H9 (cell line): ENCODE data around the gene MALL. TPM values are rescaled to one million over a fixed set of nuclear protein-coding genes. Genes with fewer than 3 reads are reported as not detected.
"Not testable (repeated sequence)": the region's sequence is repeated elsewhere in the genome, so short reads cannot be mapped to it uniquely, and the experiment has no call there.

ENCODE experiments used
- DNase-seq: peaks from one replicate; pipeline ENCODE4 v3.0.0-alpha.2; 2017
- H2AFZ ChIP-seq: one replicate; pipeline ENCODE4 v1.6.1; 2013; ENCODE audit warnings: mild to moderate bottlenecking, low read length, control low read depth, moderate library complexity
- H2AK5ac ChIP-seq: 2 replicates; pipeline ENCODE4 v1.6.1; 2013; ENCODE audit warnings: low read length, control low read depth, mixed read lengths; ENCODE audit not compliant: insufficient read length
- H2BK120ac ChIP-seq: one replicate; pipeline ENCODE4 v1.6.1; 2013; ENCODE audit warnings: low read depth, mild to moderate bottlenecking, low read length, control low read depth, inconsistent platforms; ENCODE audit not compliant: poor library complexity, severe bottlenecking
- H2BK12ac ChIP-seq: 2 replicates; pipeline ENCODE4 v1.6.1; 2013; ENCODE audit warnings: low read length, control low read depth, mixed read lengths, low read depth; ENCODE audit not compliant: insufficient read length
- H2BK15ac ChIP-seq: 2 replicates; pipeline ENCODE4 v1.6.1; 2013; ENCODE audit warnings: low read depth, low read length, control low read depth
- H2BK20ac ChIP-seq: one replicate; pipeline ENCODE4 v1.6.1; 2013; ENCODE audit warnings: low read depth, mild to moderate bottlenecking, low read length, control low read depth, inconsistent platforms; ENCODE audit not compliant: poor library complexity, severe bottlenecking
- H2BK5ac ChIP-seq: 2 replicates; pipeline ENCODE4 v1.6.1; 2013; ENCODE audit warnings: low read length, control low read depth, mixed read lengths; ENCODE audit not compliant: insufficient read length
- H3K14ac ChIP-seq: 2 replicates; pipeline ENCODE4 v1.6.1; 2013; ENCODE audit warnings: low read length, control low read depth; ENCODE audit not compliant: insufficient read depth
- H3K18ac ChIP-seq: 2 replicates; pipeline ENCODE4 v1.6.1; 2013; ENCODE audit warnings: low read depth, mild to moderate bottlenecking, mixed read lengths, low read length, control low read depth; ENCODE audit not compliant: insufficient read length
- H3K23ac ChIP-seq: 2 replicates; pipeline ENCODE4 v1.6.1; 2013; ENCODE audit warnings: low read length, control low read depth, mixed read lengths, low read depth; ENCODE audit not compliant: insufficient read length
- H3K23me2 ChIP-seq: 2 replicates; pipeline ENCODE4 v1.6.1; 2013; ENCODE audit warnings: low read depth, mild to moderate bottlenecking, mixed read lengths, low read length, control low read depth; ENCODE audit not compliant: insufficient read length, poor library complexity, severe bottlenecking
- H3K27ac ChIP-seq: 2 replicates; pipeline ENCODE4 v1.5.1; 2013; ENCODE audit warnings: low read length, control low read depth, mixed read lengths, low read depth; ENCODE audit not compliant: insufficient read length
- H3K27me3 ChIP-seq: 2 replicates; pipeline ENCODE4 v1.6.1; 2013; ENCODE audit warnings: low read length, control low read depth, inconsistent platforms; ENCODE audit not compliant: insufficient read depth
- H3K4ac ChIP-seq: 2 replicates; pipeline ENCODE4 v1.6.1; 2013; ENCODE audit warnings: low read depth, mild to moderate bottlenecking, control low read depth, inconsistent platforms, low read length, moderate library complexity
- H3K4me1 ChIP-seq: 2 replicates; pipeline ENCODE4 v1.6.1; 2013; ENCODE audit warnings: low read length, control low read depth, inconsistent platforms; ENCODE audit not compliant: insufficient read depth
- H3K4me2 ChIP-seq: 2 replicates; pipeline ENCODE4 v1.6.1; 2013; ENCODE audit warnings: low read length, control low read depth, mixed read lengths; ENCODE audit not compliant: insufficient read length, insufficient read depth
- H3K56ac ChIP-seq: 2 replicates; pipeline ENCODE4 v1.6.1; 2013; ENCODE audit warnings: low read depth, mild to moderate bottlenecking, mixed read lengths, low read length, control low read depth; ENCODE audit not compliant: insufficient read length
- H3K79me1 ChIP-seq: 2 replicates; pipeline ENCODE4 v1.6.1; 2013; ENCODE audit warnings: low read depth, mild to moderate bottlenecking, moderate library complexity, low read length, control low read depth, inconsistent platforms; ENCODE audit not compliant: insufficient read depth, poor library complexity, severe bottlenecking
- H3K79me2 ChIP-seq: 2 replicates; pipeline ENCODE4 v1.6.1; 2013; ENCODE audit warnings: low read length, control low read depth, inconsistent platforms; ENCODE audit not compliant: insufficient read depth
- H3K9ac ChIP-seq: 2 replicates; pipeline ENCODE4 v1.6.1; 2013; ENCODE audit warnings: low read length, control low read depth, mixed read lengths; ENCODE audit not compliant: insufficient read length; ENCODE audit errors: extremely low read depth
- H3K9me3 ChIP-seq: one replicate; pipeline ENCODE4 v1.6.1; 2013; ENCODE audit warnings: low read depth, low read length, inconsistent platforms; ENCODE audit not compliant: control insufficient read depth
- H3T11ph ChIP-seq: one replicate; pipeline ENCODE4 v1.6.1; 2013; ENCODE audit warnings: mild to moderate bottlenecking, low read length, control low read depth, inconsistent platforms
- H4K20me1 ChIP-seq: one replicate; pipeline ENCODE4 v1.6.1; 2013; ENCODE audit not compliant: control insufficient read depth, insufficient read length, insufficient read depth
- H4K5ac ChIP-seq: 2 replicates; pipeline ENCODE4 v1.6.1; 2013; ENCODE audit warnings: low read depth, mild to moderate bottlenecking, mixed read lengths, low read length, control low read depth; ENCODE audit not compliant: insufficient read length
- H4K8ac ChIP-seq: replicated peaks from 2 replicates; pipeline ENCODE4 v1.6.1; 2013; ENCODE audit warnings: low read length, control low read depth, mixed read lengths, low read depth; ENCODE audit not compliant: insufficient read length
- H4K91ac ChIP-seq: 2 replicates; pipeline ENCODE4 v1.6.1; 2013; ENCODE audit warnings: low read depth, mild to moderate bottlenecking, moderate library complexity, mixed read lengths, low read length, control low read depth; ENCODE audit not compliant: insufficient read length
- H3K27ac Mint-ChIP-seq, 3 experiments: 2 replicates in 2 of 3; 3 replicates in 1 of 3; pipeline ENCODE4 v1.8.0; 2020 to 2021; ENCODE audit warnings: mixed read lengths in 3 of 3, mild to moderate bottlenecking in 1 of 3, moderate library complexity in 1 of 3
- H3K27me3 Mint-ChIP-seq: 2 replicates; pipeline ENCODE4 v1.8.0; 2021; ENCODE audit warnings: low read depth, mild to moderate bottlenecking, moderate library complexity, mixed read lengths
- H3K36me3 Mint-ChIP-seq, 3 experiments: 2 replicates in 2 of 3; 3 replicates in 1 of 3; pipeline ENCODE4 v1.8.0; 2020 to 2021; ENCODE audit warnings: low read depth in 3 of 3, mixed read lengths in 3 of 3; ENCODE audit not compliant: insufficient read depth in 1 of 3
- H3K4me1 Mint-ChIP-seq, 2 experiments: 2 replicates each; pipeline ENCODE4 v1.8.0; 2020; ENCODE audit warnings: mixed read lengths in 2 of 2
- H3K4me3 Mint-ChIP-seq, 2 experiments: 2 replicates in 1 of 2; 3 replicates in 1 of 2; pipeline ENCODE4 v1.8.0; 2020 to 2021; ENCODE audit warnings: mild to moderate bottlenecking in 2 of 2, mixed read lengths in 2 of 2, moderate library complexity in 1 of 2
- H3K9me3 Mint-ChIP-seq, 2 experiments: 2 replicates in 1 of 2; 3 replicates in 1 of 2; pipeline ENCODE4 v1.8.0; 2020; ENCODE audit warnings: mild to moderate bottlenecking in 2 of 2, mixed read lengths in 2 of 2, moderate library complexity in 1 of 2
- CTCF ChIP-seq: fragments of 200-600 bp; sonication (generic); conservative IDR thresholded peaks from 3 replicates; pipeline ENCODE4 v1.8.0; 2021; ENCODE audit warnings: antibody characterized with exemption, mild to moderate bottlenecking
- WGBS: extraction: QIAGEN DNeasy Blood & Tissue Kit; methylation state at CpG from one replicate; pipeline ENCODE4 v1.1.7; 2013; ENCODE audit warnings: missing lambda C conversion rate, low lambda C conversion rate, mixed read lengths; ENCODE audit not compliant: insufficient read length; ENCODE audit errors: extremely low coverage; 5-methylcytosine and 5-hydroxymethylcytosine counted together
- total RNA-seq: library from RNA; stranded (reverse); gene quantifications from 2 replicates; pipeline ENCODE4 v1.2.1, GENCODE V29; 2021

The MALL gene
- total RNA-seq, 1 experiment from 2014 or later: 5.0 TPM

- H3K36me3 Mint-ChIP-seq: no peaks in the 10 kb centered on the region
- no CpG with 5 or more reads among the region's 8 CpGs for WGBS
- peaks cover 5 to 6% of the 10 kb centered on the region in 2 experiments; a peak in 2 of 4 replicates for H3K4me1 Mint-ChIP-seq
- no peak overlapping the region for H3K4me2 ChIP-seq
- no peaks in the 10 kb centered on the region; the same call in 1 of the 2 replicates for H3K27me3 Mint-ChIP-seq
- H3K14ac ChIP-seq: no peak overlapping the region
- H3K4me3 Mint-ChIP-seq: no peak overlapping the region
- H2BK15ac ChIP-seq: no peak overlapping the region
- no peak overlapping the region for H2BK20ac ChIP-seq
- no peak overlapping the region for H2BK120ac ChIP-seq
- no peaks in the 10 kb centered on the region for H3K79me1 ChIP-seq
- no peaks in the 10 kb centered on the region for H3K9me3 ChIP-seq
- H3K27ac ChIP-seq: no peak overlapping the region
- H2AFZ ChIP-seq: no peak overlapping the region
- no peak overlapping the region for H3K9ac ChIP-seq
- DNase-seq: peak; percentile 8
- no peak overlapping the region for H3K4ac ChIP-seq
- no peak overlapping the region for H3K56ac ChIP-seq
- H3K9me3 Mint-ChIP-seq: peaks cover 0 to 2% of the 10 kb centered on the region in 2 experiments; a peak in 1 of 5 replicates
- no peak overlapping the region for H3K23ac ChIP-seq
- no peak overlapping the region for H3K18ac ChIP-seq
- H2BK12ac ChIP-seq: no peak overlapping the region
- H3K23me2 ChIP-seq: no peaks in the 10 kb centered on the region
- no peak overlapping the region for H2BK5ac ChIP-seq
- no peaks in the 10 kb centered on the region for H3K27me3 ChIP-seq
- no peaks in the 10 kb centered on the region for H4K20me1 ChIP-seq
- H4K8ac ChIP-seq: no peak overlapping the region
- H3K27ac Mint-ChIP-seq: peak overlapping the region in 1 of 3 experiments; percentile 27; a peak in 1 of 7 replicates
- no peak overlapping the region for H4K5ac ChIP-seq
- H4K91ac ChIP-seq: no peak overlapping the region
- H3T11ph ChIP-seq: no peak overlapping the region
- no peaks in the 10 kb centered on the region for H3K4me1 ChIP-seq
- no peak overlapping the region for H2AK5ac ChIP-seq
- no peak for TF ChIP-seq CTCF
- no peaks in the 10 kb centered on the region for H3K79me2 ChIP-seq
Observed at GRCh38 chr2:110095994-110096633, 19.5 kb downstream of the MALL start.

- not testable (repeated sequence) for H3K4me3 Mint-ChIP-seq, H2AK5ac ChIP-seq, H3K4me1 ChIP-seq, H3K4ac ChIP-seq, H3K9me3 Mint-ChIP-seq, H3K4me1 Mint-ChIP-seq, H3K23ac ChIP-seq, H3K27ac Mint-ChIP-seq, H4K8ac ChIP-seq, H2BK5ac ChIP-seq, H4K5ac ChIP-seq, H2BK120ac ChIP-seq, DNase-seq, H3K79me1 ChIP-seq, H3K4me2 ChIP-seq, H2BK20ac ChIP-seq, H3K18ac ChIP-seq, H2BK15ac ChIP-seq, H3K9me3 ChIP-seq, H2AFZ ChIP-seq, H3T11ph ChIP-seq, H3K36me3 Mint-ChIP-seq, H4K20me1 ChIP-seq, H4K91ac ChIP-seq, H3K27me3 Mint-ChIP-seq, H2BK12ac ChIP-seq, H3K79me2 ChIP-seq, H3K14ac ChIP-seq, H3K27me3 ChIP-seq, H3K27ac ChIP-seq, H3K56ac ChIP-seq, H3K9ac ChIP-seq, H3K23me2 ChIP-seq
- WGBS: no CpG with 5 or more reads among the region's 6 CpGs
Observed at GRCh38 chr2:110094884-110095534, 20.6 kb downstream of the MALL start.
